H9 (cell line): ENCODE data around the gene CSAD. TPM values are rescaled to one million over a fixed set of nuclear protein-coding genes. Genes with fewer than 3 reads are reported as not detected.
A peak's percentile ranks its signal among the peaks of the same experiment; 100 is the strongest.

ENCODE experiments used
- DNase-seq: peaks from one replicate; pipeline ENCODE4 v3.0.0-alpha.2; 2017
- H2AFZ ChIP-seq: one replicate; pipeline ENCODE4 v1.6.1; 2013; ENCODE audit warnings: mild to moderate bottlenecking, low read length, control low read depth, moderate library complexity
- H2AK5ac ChIP-seq: 2 replicates; pipeline ENCODE4 v1.6.1; 2013; ENCODE audit warnings: low read length, control low read depth, mixed read lengths; ENCODE audit not compliant: insufficient read length
- H2BK120ac ChIP-seq: one replicate; pipeline ENCODE4 v1.6.1; 2013; ENCODE audit warnings: low read depth, mild to moderate bottlenecking, low read length, control low read depth, inconsistent platforms; ENCODE audit not compliant: poor library complexity, severe bottlenecking
- H2BK12ac ChIP-seq: 2 replicates; pipeline ENCODE4 v1.6.1; 2013; ENCODE audit warnings: low read length, control low read depth, mixed read lengths, low read depth; ENCODE audit not compliant: insufficient read length
- H2BK15ac ChIP-seq: 2 replicates; pipeline ENCODE4 v1.6.1; 2013; ENCODE audit warnings: low read depth, low read length, control low read depth
- H2BK20ac ChIP-seq: one replicate; pipeline ENCODE4 v1.6.1; 2013; ENCODE audit warnings: low read depth, mild to moderate bottlenecking, low read length, control low read depth, inconsistent platforms; ENCODE audit not compliant: poor library complexity, severe bottlenecking
- H2BK5ac ChIP-seq: 2 replicates; pipeline ENCODE4 v1.6.1; 2013; ENCODE audit warnings: low read length, control low read depth, mixed read lengths; ENCODE audit not compliant: insufficient read length
- H3K14ac ChIP-seq: 2 replicates; pipeline ENCODE4 v1.6.1; 2013; ENCODE audit warnings: low read length, control low read depth; ENCODE audit not compliant: insufficient read depth
- H3K18ac ChIP-seq: 2 replicates; pipeline ENCODE4 v1.6.1; 2013; ENCODE audit warnings: low read depth, mild to moderate bottlenecking, mixed read lengths, low read length, control low read depth; ENCODE audit not compliant: insufficient read length
- H3K23ac ChIP-seq: 2 replicates; pipeline ENCODE4 v1.6.1; 2013; ENCODE audit warnings: low read length, control low read depth, mixed read lengths, low read depth; ENCODE audit not compliant: insufficient read length
- H3K23me2 ChIP-seq: 2 replicates; pipeline ENCODE4 v1.6.1; 2013; ENCODE audit warnings: low read depth, mild to moderate bottlenecking, mixed read lengths, low read length, control low read depth; ENCODE audit not compliant: insufficient read length, poor library complexity, severe bottlenecking
- H3K27ac ChIP-seq: 2 replicates; pipeline ENCODE4 v1.5.1; 2013; ENCODE audit warnings: low read length, control low read depth, mixed read lengths, low read depth; ENCODE audit not compliant: insufficient read length
- H3K27me3 ChIP-seq: 2 replicates; pipeline ENCODE4 v1.6.1; 2013; ENCODE audit warnings: low read length, control low read depth, inconsistent platforms; ENCODE audit not compliant: insufficient read depth
- H3K4ac ChIP-seq: 2 replicates; pipeline ENCODE4 v1.6.1; 2013; ENCODE audit warnings: low read depth, mild to moderate bottlenecking, control low read depth, inconsistent platforms, low read length, moderate library complexity
- H3K4me1 ChIP-seq: 2 replicates; pipeline ENCODE4 v1.6.1; 2013; ENCODE audit warnings: low read length, control low read depth, inconsistent platforms; ENCODE audit not compliant: insufficient read depth
- H3K4me2 ChIP-seq: 2 replicates; pipeline ENCODE4 v1.6.1; 2013; ENCODE audit warnings: low read length, control low read depth, mixed read lengths; ENCODE audit not compliant: insufficient read length, insufficient read depth
- H3K56ac ChIP-seq: 2 replicates; pipeline ENCODE4 v1.6.1; 2013; ENCODE audit warnings: low read depth, mild to moderate bottlenecking, mixed read lengths, low read length, control low read depth; ENCODE audit not compliant: insufficient read length
- H3K79me1 ChIP-seq: 2 replicates; pipeline ENCODE4 v1.6.1; 2013; ENCODE audit warnings: low read depth, mild to moderate bottlenecking, moderate library complexity, low read length, control low read depth, inconsistent platforms; ENCODE audit not compliant: insufficient read depth, poor library complexity, severe bottlenecking
- H3K79me2 ChIP-seq: 2 replicates; pipeline ENCODE4 v1.6.1; 2013; ENCODE audit warnings: low read length, control low read depth, inconsistent platforms; ENCODE audit not compliant: insufficient read depth
- H3K9ac ChIP-seq: 2 replicates; pipeline ENCODE4 v1.6.1; 2013; ENCODE audit warnings: low read length, control low read depth, mixed read lengths; ENCODE audit not compliant: insufficient read length; ENCODE audit errors: extremely low read depth
- H3K9me3 ChIP-seq: one replicate; pipeline ENCODE4 v1.6.1; 2013; ENCODE audit warnings: low read depth, low read length, inconsistent platforms; ENCODE audit not compliant: control insufficient read depth
- H3T11ph ChIP-seq: one replicate; pipeline ENCODE4 v1.6.1; 2013; ENCODE audit warnings: mild to moderate bottlenecking, low read length, control low read depth, inconsistent platforms
- H4K20me1 ChIP-seq: one replicate; pipeline ENCODE4 v1.6.1; 2013; ENCODE audit not compliant: control insufficient read depth, insufficient read length, insufficient read depth
- H4K5ac ChIP-seq: 2 replicates; pipeline ENCODE4 v1.6.1; 2013; ENCODE audit warnings: low read depth, mild to moderate bottlenecking, mixed read lengths, low read length, control low read depth; ENCODE audit not compliant: insufficient read length
- H4K8ac ChIP-seq: replicated peaks from 2 replicates; pipeline ENCODE4 v1.6.1; 2013; ENCODE audit warnings: low read length, control low read depth, mixed read lengths, low read depth; ENCODE audit not compliant: insufficient read length
- H4K91ac ChIP-seq: 2 replicates; pipeline ENCODE4 v1.6.1; 2013; ENCODE audit warnings: low read depth, mild to moderate bottlenecking, moderate library complexity, mixed read lengths, low read length, control low read depth; ENCODE audit not compliant: insufficient read length
- H3K27ac Mint-ChIP-seq, 3 experiments: 2 replicates in 2 of 3; 3 replicates in 1 of 3; pipeline ENCODE4 v1.8.0; 2020 to 2021; ENCODE audit warnings: mixed read lengths in 3 of 3, mild to moderate bottlenecking in 1 of 3, moderate library complexity in 1 of 3
- H3K27me3 Mint-ChIP-seq: 2 replicates; pipeline ENCODE4 v1.8.0; 2021; ENCODE audit warnings: low read depth, mild to moderate bottlenecking, moderate library complexity, mixed read lengths
- H3K36me3 Mint-ChIP-seq, 3 experiments: 2 replicates in 2 of 3; 3 replicates in 1 of 3; pipeline ENCODE4 v1.8.0; 2020 to 2021; ENCODE audit warnings: low read depth in 3 of 3, mixed read lengths in 3 of 3; ENCODE audit not compliant: insufficient read depth in 1 of 3
- H3K4me1 Mint-ChIP-seq, 2 experiments: 2 replicates each; pipeline ENCODE4 v1.8.0; 2020; ENCODE audit warnings: mixed read lengths in 2 of 2
- H3K4me3 Mint-ChIP-seq, 2 experiments: 2 replicates in 1 of 2; 3 replicates in 1 of 2; pipeline ENCODE4 v1.8.0; 2020 to 2021; ENCODE audit warnings: mild to moderate bottlenecking in 2 of 2, mixed read lengths in 2 of 2, moderate library complexity in 1 of 2
- H3K9me3 Mint-ChIP-seq, 2 experiments: 2 replicates in 1 of 2; 3 replicates in 1 of 2; pipeline ENCODE4 v1.8.0; 2020; ENCODE audit warnings: mild to moderate bottlenecking in 2 of 2, mixed read lengths in 2 of 2, moderate library complexity in 1 of 2
- WGBS: extraction: QIAGEN DNeasy Blood & Tissue Kit; methylation state at CpG from one replicate; pipeline ENCODE4 v1.1.7; 2013; ENCODE audit warnings: missing lambda C conversion rate, low lambda C conversion rate, mixed read lengths; ENCODE audit not compliant: insufficient read length; ENCODE audit errors: extremely low coverage; 5-methylcytosine and 5-hydroxymethylcytosine counted together
- total RNA-seq: library from RNA; stranded (reverse); gene quantifications from 2 replicates; pipeline ENCODE4 v1.2.1, GENCODE V29; 2021
- TF ChIP-seq, protein P1 (sequence below): fragments of 200-600 bp; sonication (generic); conservative IDR thresholded peaks from 3 replicates; pipeline ENCODE4 v1.8.0; 2021; ENCODE audit warnings: antibody characterized with exemption, mild to moderate bottlenecking

CSAD gene
- total RNA-seq, 1 experiment from 2014 or later = 7.4 TPM

DNA sequence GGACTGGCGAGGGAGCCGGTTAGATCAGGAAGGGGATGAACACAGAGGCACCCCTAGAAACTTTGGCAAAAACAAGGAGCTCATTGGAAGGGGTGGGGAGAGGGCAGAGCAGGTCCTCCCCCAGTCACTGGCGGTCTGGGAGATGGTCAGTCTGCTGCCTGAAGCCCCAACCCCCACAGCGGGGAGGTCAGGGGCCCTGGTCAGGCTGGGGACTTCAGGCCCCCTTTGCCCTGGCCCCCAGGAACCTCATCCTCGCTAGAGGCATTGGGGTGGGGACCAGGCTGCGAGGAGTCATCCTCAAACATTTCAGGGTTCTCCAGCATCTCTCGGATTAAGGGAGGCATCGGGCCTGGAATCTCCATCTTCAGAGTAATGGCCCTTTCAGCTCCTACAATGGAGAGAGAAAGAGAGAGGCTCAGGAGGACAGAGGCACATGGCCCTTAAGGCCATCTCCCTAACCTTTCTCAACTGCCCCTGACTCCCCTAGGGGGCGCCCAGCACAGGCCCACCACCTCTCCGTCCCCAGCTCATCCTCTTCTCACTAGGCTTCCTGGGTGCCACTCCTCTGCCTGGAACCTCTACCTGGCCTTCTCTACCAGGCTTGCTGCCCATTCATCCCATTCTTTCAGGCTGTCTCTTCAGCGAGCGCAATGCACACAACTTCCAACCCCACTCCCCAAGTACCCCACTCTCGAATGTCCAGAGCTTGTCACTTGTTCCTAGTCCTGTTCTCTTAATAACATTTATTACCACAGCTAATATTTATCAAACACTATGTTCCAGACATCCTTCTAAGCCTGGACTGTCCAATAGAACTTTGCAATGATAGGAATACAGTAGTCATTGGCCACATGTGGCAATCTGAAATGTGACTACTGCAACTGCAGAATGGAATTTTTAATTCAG lies 31.0 kb upstream of the CSAD start:
- H3K4me1 Mint-ChIP-seq = peaks cover 48 to 49% of the 10 kb centered on the region in 2 experiments
- WGBS = no CpG with 5 or more reads among the region's 13 CpGs
- Histone ChIP-seq H3K9me3 (no peaks in the 10 kb centered on the region), H3K79me2 (no peaks in the 10 kb centered on the region), H3K27me3 (no peaks in the 10 kb centered on the region), H3K14ac (no peak overlapping the region), H3K23me2 (no peaks in the 10 kb centered on the region), H2BK15ac (no peak overlapping the region), H4K20me1 (no peaks in the 10 kb centered on the region), H3K27ac (no peak overlapping the region), H3K4ac (no peak overlapping the region), H2BK20ac (no peak overlapping the region), H2BK120ac (no peak overlapping the region), H3K9ac (no peak overlapping the region), H3K4me2 (no peak overlapping the region), H2BK12ac (no peak overlapping the region), H4K91ac (no peak overlapping the region), H3K23ac (no peak overlapping the region), H4K5ac (no peak overlapping the region), H2AFZ (no peak overlapping the region), H3K56ac (no peak overlapping the region), H4K8ac (no peak overlapping the region), H2BK5ac (no peak overlapping the region), H3K4me1 (peaks cover 29% of the 10 kb centered on the region; the same call in 1 of the 2 replicates), H3K18ac (no peak overlapping the region), H2AK5ac (no peak overlapping the region), H3K79me1 (no peaks in the 10 kb centered on the region), H3T11ph (no peak overlapping the region)
- peaks cover 20 to 59% (median 58%) of the 10 kb centered on the region in 3 experiments; a peak in 6 of 7 replicates for H3K36me3 Mint-ChIP-seq
- H3K4me3 Mint-ChIP-seq = peak overlapping the region in 1 of 2 experiments; percentile 25; a peak in 1 of 5 replicates
- no peak overlapping the region for H3K27ac Mint-ChIP-seq
- no peaks in the 10 kb centered on the region; a peak in 2 of 5 replicates for H3K9me3 Mint-ChIP-seq
- TF ChIP-seq, protein P1, sequence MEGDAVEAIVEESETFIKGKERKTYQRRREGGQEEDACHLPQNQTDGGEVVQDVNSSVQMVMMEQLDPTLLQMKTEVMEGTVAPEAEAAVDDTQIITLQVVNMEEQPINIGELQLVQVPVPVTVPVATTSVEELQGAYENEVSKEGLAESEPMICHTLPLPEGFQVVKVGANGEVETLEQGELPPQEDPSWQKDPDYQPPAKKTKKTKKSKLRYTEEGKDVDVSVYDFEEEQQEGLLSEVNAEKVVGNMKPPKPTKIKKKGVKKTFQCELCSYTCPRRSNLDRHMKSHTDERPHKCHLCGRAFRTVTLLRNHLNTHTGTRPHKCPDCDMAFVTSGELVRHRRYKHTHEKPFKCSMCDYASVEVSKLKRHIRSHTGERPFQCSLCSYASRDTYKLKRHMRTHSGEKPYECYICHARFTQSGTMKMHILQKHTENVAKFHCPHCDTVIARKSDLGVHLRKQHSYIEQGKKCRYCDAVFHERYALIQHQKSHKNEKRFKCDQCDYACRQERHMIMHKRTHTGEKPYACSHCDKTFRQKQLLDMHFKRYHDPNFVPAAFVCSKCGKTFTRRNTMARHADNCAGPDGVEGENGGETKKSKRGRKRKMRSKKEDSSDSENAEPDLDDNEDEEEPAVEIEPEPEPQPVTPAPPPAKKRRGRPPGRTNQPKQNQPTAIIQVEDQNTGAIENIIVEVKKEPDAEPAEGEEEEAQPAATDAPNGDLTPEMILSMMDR = peak; percentile 79
- H3K27me3 Mint-ChIP-seq = peaks cover 6% of the 10 kb centered on the region
- peak; percentile 68 for DNase-seq
